HG03060 (cell line): Measurements from ENCODE around the gene EXOC2.
"Not testable (repeated sequence)": the region's sequence is repeated elsewhere in the genome, so short reads cannot be mapped to it uniquely, and the experiment has no call there.

Source experiments
- ATAC-seq: cut with Tn5 transposase; IDR thresholded peaks from one replicate; pipeline ENCODE4 v1.9.1; 2021; ENCODE audit warnings: low read depth, moderate number of reproducible peaks; ENCODE audit not compliant: unreplicated experiment

EXOC2 gene

DNA sequence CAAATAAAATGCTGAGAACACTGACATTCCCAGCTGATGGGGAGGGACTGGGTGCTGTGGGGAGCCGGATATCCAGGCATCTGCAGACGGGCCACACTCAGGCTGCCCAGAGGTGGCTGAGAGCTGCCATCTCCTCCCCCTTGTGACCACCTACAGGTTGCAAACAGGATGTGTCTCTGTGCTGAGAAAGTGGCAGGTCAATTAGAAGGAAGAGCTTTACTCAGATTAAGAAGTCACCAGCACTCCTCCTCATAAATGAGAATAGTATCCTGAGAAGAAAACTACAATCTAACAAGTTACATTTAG lies 99.1 kb downstream of the EXOC2 start:
- ATAC-seq = no peak

DNA sequence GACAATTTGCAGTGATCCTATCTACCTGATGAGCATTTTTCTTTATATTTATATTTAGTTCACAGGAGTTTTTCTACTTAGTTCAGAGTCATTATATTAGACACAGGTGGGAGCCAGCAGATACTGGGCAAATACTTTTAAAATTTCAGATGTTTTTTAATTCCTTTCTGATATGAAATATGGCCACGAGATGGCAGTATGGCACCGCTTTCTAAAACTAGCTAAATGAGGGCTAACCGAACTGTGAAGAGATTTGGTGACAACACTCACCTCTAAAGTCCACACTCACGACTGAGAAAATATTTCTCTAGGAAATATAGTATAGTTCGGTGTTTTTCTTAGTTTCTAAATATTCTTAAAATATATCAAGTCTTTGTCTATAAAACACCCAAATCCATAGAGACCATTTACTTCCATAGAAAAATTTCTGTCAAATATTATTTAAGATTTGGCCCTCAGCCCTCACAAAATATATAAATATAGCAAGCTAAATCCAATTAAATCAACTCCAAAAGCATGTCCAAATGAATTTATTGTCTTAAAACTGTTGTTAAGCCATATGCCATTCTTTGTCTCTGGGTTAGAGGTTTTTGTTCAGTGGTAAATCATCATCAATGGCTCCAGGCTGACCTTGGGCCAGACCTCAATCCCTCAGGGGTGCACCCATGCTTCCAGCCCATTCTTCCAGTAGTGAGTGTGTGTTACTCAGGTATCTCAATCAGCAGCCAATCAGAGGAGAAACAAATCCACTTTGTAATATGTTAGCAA lies 99.6 kb downstream of the EXOC2 start:
- no peak for ATAC-seq

DNA sequence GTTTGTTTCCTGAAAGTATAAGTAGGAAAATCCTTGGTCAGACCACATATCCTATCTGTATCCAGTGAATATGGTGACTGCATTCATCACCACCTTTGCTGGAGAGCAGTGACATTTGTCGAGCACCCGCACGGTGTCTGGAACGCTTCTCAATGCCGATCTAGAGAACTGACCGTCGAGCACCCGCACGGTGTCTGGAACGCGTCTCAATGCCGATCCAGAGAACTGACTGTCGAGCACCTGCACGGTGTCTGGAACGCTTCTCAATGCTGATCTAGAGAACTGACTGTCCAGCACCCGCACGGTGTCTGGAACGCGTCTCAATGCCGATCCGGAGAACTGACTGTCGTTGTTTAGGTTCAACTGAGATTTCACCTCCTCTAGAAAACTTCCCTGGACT lies 103.8 kb downstream of the EXOC2 start:
- ATAC-seq = no peak

DNA sequence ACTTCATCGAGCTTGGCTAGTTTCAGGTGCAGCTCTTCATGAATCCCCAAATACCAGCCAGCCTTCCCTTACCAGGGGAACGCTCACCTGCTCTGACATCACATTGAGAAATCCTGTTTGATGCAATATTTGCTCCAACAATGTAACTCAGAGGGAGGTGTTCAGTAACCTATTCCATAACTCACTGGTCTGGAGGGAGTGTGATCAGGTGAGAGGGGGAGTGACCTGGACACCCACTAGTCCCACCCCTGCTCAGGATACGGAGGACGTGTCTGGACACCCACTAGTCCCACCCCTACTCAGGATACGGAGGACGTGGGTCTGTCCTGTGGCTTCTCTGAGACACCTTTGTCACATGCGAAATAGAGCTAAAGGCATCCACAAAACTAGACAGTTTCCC lies 106.4 kb downstream of the EXOC2 start:
- no peak for ATAC-seq

DNA sequence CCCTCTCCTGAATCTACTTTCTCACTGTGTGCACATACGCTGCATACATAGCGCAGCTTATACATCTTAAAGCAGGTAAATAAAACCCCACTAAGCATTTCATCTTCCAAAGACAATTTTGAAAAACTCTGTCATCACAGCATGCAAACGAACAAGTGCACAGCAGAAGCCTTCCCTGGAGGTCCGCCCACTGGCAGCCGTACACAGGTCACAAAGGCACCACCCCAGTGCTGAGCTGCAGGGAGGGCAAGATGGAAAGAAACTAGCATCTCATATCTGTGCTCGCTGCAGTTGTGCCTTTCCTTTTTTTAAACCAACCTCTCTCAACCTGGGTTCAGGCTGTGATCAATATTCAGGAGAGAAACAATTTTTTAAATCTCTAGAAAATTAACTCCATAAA lies 109.3 kb downstream of the EXOC2 start:
- no peak for ATAC-seq

DNA sequence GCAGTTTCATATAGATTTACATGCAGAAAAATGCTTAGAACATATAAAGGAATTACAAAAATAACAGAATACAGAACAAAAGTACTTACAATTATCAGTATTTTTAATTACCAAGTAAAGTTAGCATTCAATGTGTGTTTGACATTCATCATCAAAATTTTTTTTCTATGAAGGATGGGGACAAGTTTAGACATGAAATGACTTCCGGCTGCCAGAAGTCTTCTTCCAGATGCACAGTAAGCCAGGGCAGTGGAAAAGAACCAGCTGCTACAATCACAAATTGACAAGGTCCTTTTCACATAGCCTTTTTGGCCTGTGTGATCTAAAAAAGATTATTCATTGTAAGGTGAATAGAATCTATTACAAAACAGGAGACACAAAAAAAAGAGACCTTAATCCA lies 109.8 kb downstream of the EXOC2 start:
- no peak for ATAC-seq

DNA sequence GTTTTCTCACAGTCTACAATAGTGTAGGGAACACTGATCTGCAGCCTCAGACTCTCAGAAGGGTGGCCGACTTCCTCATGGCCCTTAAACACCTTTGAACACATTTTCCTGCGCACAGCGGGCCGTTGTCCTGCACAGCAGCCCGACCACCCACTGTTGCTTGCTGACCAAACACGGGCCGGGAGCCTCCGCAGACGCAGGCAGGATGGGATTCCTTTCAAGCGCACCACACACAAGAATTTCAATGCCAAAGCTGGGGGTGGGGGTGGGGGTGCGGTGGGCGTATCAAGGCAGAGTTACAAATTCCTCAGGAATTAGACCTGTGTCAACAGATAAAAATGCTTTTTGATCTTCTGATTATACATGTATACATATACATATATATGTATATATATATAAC lies 110.6 kb downstream of the EXOC2 start:
- no peak for ATAC-seq

DNA sequence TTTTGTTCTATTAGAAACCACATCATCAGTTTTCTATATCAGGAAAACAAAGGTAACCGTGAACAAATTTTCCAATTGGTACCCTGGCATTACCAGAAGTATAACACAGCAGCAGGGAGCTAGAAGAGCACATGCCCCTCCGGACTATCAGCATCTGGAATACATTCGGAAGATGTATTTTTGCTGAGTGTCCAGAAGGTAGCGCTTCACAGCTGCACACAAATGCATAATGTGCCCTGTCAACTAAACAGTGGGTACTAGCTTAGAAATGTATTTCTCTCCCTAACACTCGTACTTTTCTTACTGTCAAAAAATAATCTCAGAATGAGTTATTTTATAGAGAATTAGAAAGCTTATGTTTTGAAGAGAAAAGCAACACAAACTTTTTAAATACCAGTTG lies 113.6 kb downstream of the EXOC2 start:
- ATAC-seq = no peak

DNA sequence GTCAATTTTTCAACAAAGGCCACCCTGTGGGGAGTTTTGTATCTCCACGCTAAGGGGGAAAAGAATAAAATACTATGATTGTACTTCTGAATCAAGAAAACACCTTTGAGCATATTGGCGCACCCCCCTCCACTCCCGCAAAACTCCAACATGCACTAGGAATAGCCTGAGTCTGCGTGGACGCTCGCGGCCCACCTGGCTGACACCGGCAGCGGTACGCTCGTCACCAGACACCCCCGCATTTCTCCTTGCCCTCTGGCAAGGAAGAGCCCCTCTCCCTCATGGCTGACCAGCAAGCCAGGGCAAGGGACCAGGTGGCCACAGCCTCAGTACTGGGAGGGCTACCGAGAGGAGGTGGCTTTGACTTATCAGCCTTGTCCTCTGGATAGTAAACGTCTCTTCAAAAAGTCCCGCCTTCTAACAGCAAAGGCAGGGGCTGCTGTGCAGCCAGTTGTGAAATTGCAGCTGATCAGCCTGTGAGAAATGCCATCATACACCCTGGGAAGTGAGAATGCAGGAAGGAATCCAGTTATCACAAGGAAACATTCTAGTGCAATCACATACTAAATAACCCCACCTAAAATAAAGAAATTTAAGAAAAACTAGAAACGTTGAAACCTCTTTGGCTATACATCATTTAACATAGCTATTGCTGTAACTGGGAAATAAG lies 120.2 kb downstream of the EXOC2 start:
- no peak for ATAC-seq

DNA sequence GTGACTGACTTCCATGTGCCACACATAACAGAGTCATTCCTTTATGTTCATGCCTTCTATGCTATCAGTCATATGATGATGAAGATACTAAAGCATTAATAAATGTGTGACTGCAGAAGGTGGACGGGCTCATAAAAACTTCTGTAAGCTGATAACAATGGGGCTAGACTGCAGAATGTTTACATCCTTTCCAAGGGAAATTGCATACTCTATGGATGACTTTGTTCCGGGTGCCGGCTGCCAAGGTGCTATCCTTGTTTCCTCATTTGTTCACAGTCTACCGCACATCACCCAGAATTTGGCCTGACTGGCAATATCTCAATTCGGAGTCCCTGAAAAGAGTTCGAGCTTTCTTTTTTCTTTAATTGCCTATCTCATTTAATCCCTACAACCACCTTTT lies 121.0 kb downstream of the EXOC2 start:
- no peak for ATAC-seq

DNA sequence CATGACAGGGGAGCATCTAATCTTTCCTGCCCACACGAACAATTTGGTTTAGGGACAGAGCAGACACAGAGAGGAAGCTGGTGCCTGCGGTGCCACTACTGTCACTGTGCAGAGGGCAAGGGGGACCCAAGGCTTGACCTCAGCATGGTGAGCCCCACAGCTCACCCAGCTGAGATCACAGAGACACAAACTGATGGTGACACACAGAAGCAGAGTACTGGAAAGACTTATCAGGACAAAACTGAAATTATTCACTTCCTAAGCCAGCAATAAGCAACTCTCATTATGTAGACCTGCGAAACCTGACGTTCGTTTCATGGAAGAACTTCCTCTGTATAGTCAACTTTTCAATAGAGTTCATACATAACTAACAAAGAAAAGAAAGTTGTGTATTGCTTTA lies 122.1 kb downstream of the EXOC2 start:
- ATAC-seq = no peak

DNA sequence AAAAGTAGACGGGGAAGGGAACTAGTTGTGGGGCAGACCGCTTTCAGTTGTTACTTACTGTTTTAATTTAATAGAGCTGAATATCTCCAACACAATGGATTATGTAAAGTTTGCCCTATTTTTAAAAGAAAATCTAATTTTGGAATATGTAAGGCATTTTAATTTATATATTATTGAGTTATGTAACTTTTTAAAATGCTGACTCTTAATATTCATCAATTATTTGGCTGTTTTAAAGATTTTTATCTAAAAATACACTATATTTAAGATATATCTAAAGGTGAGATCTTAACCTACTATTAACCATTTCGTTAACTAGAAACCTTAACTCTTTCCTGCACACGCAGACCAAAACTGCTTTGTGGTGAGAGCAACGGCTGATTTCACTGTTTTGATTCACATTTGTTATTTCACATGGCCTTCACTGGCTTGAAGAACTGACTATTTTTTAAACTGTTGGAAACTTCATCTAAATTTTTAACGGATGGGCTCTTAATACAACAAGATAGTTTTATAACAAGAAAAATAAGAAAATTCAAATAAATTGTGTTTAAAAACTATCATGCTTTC lies 123.9 kb downstream of the EXOC2 start:
- ATAC-seq = no peak

DNA sequence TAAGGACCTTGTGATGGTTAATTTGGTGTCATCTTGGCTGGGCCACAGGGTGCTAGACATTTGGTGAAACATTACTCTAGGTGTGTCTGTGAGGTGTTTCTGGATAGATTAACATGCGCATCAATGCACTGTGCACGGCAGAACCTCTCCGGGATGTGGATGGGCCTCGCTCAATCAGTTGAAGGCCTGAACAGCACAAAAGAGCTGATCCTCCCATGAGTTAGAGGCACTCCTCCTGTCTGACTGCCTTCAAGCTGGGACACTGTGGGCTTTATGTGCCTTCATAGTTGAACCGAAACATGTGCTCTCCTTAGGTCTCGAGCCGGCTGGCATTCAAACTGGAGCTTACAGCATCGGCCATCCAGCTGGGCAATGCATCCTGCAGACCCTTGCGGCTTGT lies 124.9 kb downstream of the EXOC2 start:
- no peak for ATAC-seq

DNA sequence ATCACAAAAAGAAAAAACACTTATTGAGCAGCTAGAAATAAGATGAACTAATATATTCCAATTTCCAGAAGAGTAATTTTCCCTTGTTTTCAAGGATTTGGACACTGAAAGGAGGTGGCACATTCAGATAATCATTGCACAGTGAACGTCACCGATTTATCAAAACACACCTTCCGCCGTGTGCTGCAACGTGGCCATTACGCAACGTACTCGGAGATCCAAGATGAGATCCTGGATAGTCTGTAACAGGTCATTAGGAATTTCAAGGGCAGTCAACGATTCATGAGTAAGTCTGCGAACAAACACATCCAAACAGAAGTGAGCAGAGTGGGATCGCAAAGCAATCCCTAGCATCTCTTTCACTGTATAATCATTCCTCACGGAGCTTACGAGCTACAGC lies 129.1 kb downstream of the EXOC2 start:
- ATAC-seq = no peak

DNA sequence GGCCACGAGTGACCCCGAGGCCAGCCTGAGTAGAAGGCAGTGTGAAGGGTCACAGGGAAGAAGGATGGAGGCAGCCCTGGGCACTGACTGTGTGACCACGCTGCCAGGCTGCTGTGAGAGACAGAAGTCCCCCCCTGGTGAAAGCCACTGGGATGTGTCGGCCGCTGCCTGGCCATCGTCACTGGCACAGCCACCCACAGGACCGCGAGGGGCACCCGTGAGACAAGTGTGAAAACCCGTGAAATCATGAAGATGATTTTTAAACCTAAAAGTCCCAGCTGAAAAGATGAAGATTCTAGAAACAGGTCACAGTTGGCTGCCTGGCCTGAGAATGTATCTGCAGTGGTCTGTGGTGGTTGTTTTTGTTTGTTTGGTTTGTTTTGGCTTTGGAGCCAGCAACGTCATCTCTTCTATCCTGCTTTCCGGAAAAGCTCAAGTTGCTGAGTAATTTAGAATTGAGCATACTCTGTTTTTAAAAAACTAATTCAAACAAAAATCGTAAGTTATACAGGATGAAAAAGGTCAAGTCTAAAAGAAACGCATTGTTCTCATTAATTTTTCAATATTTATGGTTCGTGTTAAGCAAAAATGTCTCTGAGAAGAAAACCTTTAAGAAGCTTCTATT lies 130.8 kb downstream of the EXOC2 start:
- ATAC-seq = no peak

DNA sequence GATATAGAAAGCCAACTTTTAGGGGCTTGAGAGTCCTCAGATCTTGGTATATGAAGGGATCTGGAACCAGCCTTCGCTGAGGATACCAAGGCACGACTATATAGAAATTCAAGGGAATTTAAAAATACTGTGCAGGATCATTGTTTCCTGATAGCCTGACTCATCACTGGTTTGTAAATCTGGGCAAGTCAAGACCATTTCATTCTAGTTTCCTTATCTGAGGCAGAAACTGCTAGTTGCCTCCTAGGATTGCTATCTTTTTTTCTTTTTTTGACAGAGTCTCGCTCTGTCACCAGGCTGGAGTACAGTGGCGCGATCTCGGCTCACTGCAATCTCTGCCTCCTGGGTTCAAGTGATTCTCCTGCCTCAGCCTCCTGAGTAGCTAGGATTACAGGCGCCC lies 131.6 kb downstream of the EXOC2 start:
- not testable (repeated sequence) for ATAC-seq

DNA sequence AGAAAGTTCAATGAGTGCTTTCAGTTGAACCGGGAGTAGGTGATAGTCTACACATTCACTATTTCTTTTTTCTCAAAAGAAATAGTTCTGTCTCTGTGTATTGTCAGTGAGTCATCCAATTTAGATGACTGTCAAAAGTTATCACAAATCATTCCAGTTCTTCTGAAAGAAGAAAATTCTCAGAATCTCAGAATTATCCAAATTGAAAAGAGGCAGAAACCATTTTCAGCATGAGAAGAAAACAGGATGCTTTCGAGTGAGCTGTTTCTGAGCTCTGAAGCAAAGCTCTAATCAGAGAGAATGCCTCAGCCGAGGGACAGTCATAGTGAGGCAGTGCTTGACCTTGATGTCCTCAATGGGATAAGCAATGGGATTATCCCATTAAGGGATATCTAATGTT lies 134.0 kb downstream of the EXOC2 start:
- no peak for ATAC-seq

DNA sequence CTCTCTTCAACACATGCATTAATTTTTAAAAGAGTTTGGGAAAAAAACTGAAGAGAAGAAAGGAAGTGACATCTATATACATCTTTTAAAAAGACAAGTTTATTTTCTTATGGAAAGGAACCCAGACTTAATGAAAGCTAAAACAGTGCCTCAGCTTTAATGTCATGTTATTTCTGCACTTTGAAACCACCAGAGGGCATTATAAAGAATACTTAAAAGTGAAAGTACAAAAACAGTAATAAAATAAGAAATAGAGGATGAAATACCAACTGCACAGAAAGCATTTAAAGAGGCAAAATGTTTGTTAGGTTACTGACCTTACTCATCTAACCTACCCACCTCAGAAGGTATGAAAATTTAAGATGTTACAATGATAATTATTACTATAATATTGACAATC lies 134.8 kb downstream of the EXOC2 start:
- ATAC-seq = no peak

DNA sequence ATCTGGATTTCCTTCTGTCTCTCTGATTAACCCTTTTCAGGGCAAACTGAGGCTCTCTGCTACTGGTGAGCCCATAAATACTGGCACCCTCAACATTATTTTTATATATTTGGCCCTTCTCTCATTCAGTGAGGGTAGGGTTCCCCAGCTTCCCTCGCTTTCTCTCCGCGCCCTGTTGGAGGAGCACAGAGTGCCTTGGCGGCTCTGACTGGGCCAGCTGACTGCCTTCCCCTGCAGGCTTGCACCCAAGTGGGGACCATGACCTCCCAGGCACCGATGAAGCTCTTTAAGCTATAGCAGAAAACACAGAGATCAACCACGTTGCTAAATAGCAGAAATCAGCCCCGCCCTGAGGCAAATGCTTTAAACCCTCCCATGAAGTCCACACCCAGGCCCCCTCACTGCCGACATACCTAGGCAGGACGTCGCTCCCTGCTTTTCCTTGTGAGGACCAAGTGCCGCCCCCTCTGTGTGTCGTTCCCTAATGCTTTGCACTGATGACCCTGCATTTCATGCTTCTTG lies 141.0 kb downstream of the EXOC2 start:
- no peak for ATAC-seq

DNA sequence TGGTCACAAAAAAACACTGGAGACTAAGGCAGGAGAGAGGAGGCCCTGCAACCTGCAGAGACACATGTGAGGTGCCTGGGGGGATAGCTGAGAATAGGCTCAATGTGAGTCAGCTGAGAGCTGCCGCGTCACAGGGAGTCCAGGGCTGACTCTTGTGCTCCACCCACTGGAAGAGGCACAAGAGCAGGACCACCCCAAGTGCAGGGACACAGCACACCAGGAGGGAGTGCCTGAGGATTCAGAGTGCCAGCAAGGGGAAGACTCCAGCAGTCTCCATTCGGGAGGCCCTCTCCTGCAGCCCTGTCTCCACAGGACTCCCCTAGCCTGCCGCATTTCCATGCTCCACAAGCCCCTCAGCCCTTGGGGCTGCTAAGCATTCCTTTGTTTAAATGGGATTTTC lies 141.5 kb downstream of the EXOC2 start:
- no peak for ATAC-seq

DNA sequence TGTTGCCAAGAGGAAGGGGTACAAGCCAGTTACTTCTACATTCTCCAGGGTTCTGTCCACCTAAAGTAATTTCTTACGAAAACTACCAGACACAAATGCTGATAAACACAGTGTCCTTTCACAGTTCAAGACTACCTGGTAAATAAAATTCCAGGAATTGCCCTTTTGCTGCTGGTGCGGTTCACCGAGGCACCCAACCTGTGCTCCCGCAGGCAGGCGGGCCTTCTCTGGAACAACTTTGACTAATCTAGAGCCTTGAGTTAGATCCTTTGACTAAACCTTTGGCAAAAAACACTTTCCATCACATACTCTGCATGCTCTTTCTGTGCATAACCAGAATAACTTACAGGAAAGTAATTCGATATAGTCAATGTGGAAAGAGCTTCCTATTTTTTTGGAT lies 143.0 kb downstream of the EXOC2 start:
- ATAC-seq = no peak

DNA sequence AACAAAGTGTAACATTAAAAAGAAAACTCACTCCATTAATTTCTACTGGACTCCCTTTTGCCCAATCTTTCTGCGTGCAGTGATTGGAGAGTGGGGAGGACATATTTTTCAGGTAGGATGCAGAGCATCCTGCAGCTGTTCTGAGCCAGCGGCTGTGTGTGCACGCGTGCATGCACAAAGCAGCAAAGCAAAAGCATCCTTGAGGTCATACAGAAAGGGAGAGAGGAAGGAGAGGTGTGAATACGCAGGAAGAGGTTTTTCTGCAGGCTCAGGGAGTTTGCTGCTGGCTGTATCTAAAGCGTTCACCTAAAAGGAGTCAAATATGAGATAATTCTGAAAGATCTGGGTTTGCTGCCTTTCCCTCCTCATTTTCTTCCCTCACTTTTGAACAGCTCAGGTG lies 144.4 kb downstream of the EXOC2 start:
- no peak for ATAC-seq
